Motor neuron (in vitro differentiated cells): Measurements from ENCODE around the gene MARVELD3. TPM values are rescaled to one million over a fixed set of nuclear protein-coding genes. Genes with fewer than 3 reads are reported as not detected.
"Not testable (repeated sequence)": the region's sequence is repeated elsewhere in the genome, so short reads cannot be mapped to it uniquely, and the experiment has no call there.

Experiments used
- ATAC-seq, 8 experiments: fragments of 200-7000 bp; cut with Tn5 transposase; replicated peaks in 6 of 8; 2 replicates each; pipeline ENCODE4 v1.8.0; 2021; ENCODE audit warnings: mild to moderate bottlenecking in 8 of 8, moderate library complexity in 8 of 8
- H3K27ac ChIP-seq, 2 donors: fragments of 250-450 bp; sonication (Bioruptor Pico); 2 replicates each; pipeline ENCODE4 v1.9.0; 2021; ENCODE audit warnings: antibody characterized with exemption in 2 of 2, mild to moderate bottlenecking in 2 of 2, moderate library complexity in 1 of 2
- H3K4me1 ChIP-seq, 2 donors: fragments of 250-450 bp; sonication (Bioruptor Pico); replicated peaks in 1 of 2; 2 replicates each; pipeline ENCODE4 v1.6.1; 2021; ENCODE audit warnings: antibody characterized with exemption in 2 of 2, mild to moderate bottlenecking in 2 of 2, moderate library complexity in 1 of 2
- H3K4me3 ChIP-seq, 5 donors: fragments of 250-450 bp; sonication (Bioruptor Pico); 2 replicates each; pipeline ENCODE4 v1.9.0; 2021; ENCODE audit warnings: antibody characterized with exemption in 5 of 5, mild to moderate bottlenecking in 5 of 5, moderate library complexity in 4 of 5
- WGBS, 10 experiments: fragments of 450-650 bp; shearing (Covaris generic); methylation state at CpG; one replicate each; pipeline ENCODE4 v1.0.0; 2022; 5-methylcytosine and 5-hydroxymethylcytosine counted together
- in situ Hi-C, 9 experiments: fragments of 400-800 bp; cut with MboI; loops; one replicate each; pipeline ENCODE4 v1.15.0; 2021; ENCODE audit warnings: low sequenced_read_pairs in 9 of 9, low pct_unique_long_range_greater_than_20kb in 2 of 9; ENCODE audit not compliant: unreplicated experiment in 9 of 9
- total RNA-seq, 8 experiments: library from RNA; unstranded; fragments of 300-600 nt; gene quantifications; 2 replicates each; pipeline versions ENCODE4 v1.2.3 to v1.2.4, GENCODE V29; 2022

MARVELD3 gene
- total RNA-seq, 8 experiments from 2014 or later, result 0.27 to 1.4 (median 0.59) TPM

GRCh38 chr16:71598426-71598825 is 27.6 kb upstream of the MARVELD3 start:
- H3K4me1 ChIP-seq, H3K4me3 ChIP-seq, ATAC-seq, H3K27ac ChIP-seq, in situ Hi-C loops: not testable (repeated sequence)
- WGBS, 10 experiments, result 44 to 90% (median 67%) methylated on average over 1 to 2 of the region's 2 CpGs; no CpG with 5 or more reads in 3 of the 10 experiments

GRCh38 chr16:71600822-71601221 is 25.2 kb upstream of the MARVELD3 start:
- H3K4me1 ChIP-seq, result no peaks in the 10 kb centered on the region
- ATAC-seq, result no peak
- in situ Hi-C loops, result loop anchor here in 4 of 9 experiments (25.0 kb wide), 2 partner anchors 164 to 189 kb away; partner anchors contain the start of gene TLE7 (in 1 of the 4)
- H3K27ac ChIP-seq, result no peak overlapping the region
- 0 to 80% (median 59%) methylated on average over 1 to 7 of the region's 8 CpGs; no CpG with 5 or more reads in 3 of the 10 experiments for WGBS, 10 experiments
- H3K4me3 ChIP-seq, result no peak overlapping the region

GRCh38 chr16:71609066-71609465 is 16.9 kb upstream of the MARVELD3 start:
- in situ Hi-C loops, result loop anchor here in 4 of 9 experiments (25.0 kb wide), 2 partner anchors 172 to 197 kb away; partner anchors contain the start of gene TLE7 (in 1 of the 4)
- no peak for ATAC-seq
- 0 to 83% (median 50%) methylated on average over 1 to 2 of the region's 2 CpGs; no CpG with 5 or more reads in 3 of the 10 experiments for WGBS, 10 experiments

DNA sequence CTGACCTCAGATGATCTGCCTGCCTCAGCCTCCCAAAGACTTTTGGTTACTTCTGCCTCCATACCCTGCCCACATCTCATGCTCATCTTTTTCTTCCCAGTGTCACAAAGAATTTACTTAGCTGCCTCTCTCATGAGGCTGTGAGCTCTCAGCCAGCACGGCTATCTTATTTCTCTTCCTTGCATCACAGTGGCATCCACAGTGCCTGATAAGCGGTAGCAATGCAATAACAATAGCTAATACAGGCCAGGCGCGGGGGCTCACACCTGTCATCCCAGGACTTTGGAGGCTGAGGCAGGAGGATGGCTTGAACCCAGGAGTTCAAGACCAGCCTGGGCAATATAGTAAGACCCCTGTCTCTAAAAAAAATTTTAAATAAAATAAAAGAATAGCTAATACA is 15.5 kb upstream of the MARVELD3 start:
- 20 to 93% (median 79%) methylated on average over 1 to 4 of the region's 4 CpGs; no CpG with 5 or more reads in 3 of the 10 experiments for WGBS, 10 experiments
- in situ Hi-C loops, result loop anchor here in 4 of 9 experiments (25.0 kb wide), 2 partner anchors 173 to 198 kb away; partner anchors contain the start of gene TLE7 (in 1 of the 4)
- no peak overlapping the region for H3K4me3 ChIP-seq
- H3K27ac ChIP-seq, result no peak overlapping the region
- no peak for ATAC-seq
- no peaks in the 10 kb centered on the region for H3K4me1 ChIP-seq

More at GRCh38 chr16:71609066-71609465, 16.9 kb upstream of the MARVELD3 start:
- H3K27ac ChIP-seq, result no peak overlapping the region
- H3K4me1 ChIP-seq, result no peaks in the 10 kb centered on the region
- H3K4me3 ChIP-seq, result no peak overlapping the region

DNA sequence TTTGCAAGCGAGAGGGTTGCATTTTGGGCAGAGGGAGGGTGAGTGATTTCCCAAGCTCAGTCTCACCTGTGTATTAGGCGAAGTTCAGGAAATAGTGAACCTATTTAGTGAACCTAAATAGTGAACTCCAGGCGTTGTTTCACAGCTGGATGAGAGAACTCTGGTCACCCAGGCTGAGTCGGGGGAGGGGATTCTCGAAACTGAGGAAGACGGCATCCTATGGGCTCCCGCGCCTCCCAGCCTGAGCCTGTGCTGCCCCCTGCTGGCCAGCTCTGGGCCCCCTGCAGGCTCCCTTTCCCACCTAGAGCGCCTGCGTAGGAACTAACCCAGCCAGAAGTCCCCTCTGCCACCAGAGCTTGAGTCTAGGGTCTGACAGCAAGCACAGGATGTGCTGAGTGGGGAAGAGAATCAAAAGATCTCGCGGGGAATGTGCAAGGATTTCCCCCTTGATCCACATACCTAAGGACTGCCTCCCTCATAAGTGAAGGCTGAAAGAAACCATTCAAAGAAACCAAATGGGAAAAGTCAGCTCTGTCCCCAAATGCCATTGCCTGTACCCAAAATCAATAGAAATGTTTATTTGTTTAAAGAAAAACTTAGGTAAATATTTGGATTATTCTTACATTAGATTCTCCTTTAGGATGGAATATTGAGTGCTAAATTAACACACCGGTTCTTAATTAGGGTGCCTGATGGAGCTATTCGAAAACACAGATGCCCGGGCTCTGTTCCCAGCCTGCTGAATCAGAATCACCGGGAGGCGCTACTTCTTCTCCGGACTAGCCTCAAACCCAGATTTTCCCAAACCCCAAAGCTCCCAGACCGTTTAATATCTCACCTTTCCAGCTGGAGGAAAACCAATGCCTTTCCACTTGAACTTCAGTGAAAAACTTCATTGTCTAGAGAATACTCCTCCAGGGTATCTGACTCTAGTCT is 14.8 kb upstream of the MARVELD3 start:
- Histone ChIP-seq H3K27ac (no peak overlapping the region), H3K4me3 (no peak overlapping the region), H3K4me1 (no peaks in the 10 kb centered on the region)
- 0 to 49% (median 33%) methylated on average over 3 to 16 of the region's 19 CpGs; no CpG with 5 or more reads in 1 of the 10 experiments for WGBS, 10 experiments
- in situ Hi-C loops, result loop anchor here in 4 of 9 experiments (25.0 kb wide), 2 partner anchors 174 to 199 kb away; partner anchors contain the start of gene TLE7 (in 1 of the 4)
- ATAC-seq, result peak; percentile 94 to 100 (median 98)

- H3K27ac ChIP-seq, H3K4me3 ChIP-seq, H3K4me1 ChIP-seq, ATAC-seq: not testable (repeated sequence)
- WGBS, 10 experiments, result 10 to 100% (median 67%) methylated on average over 1 to 3 of the region's 8 CpGs; no CpG with 5 or more reads in 5 of the 10 experiments
- in situ Hi-C loops, result loop anchor here in 4 of 9 experiments (25.0 kb wide), 2 partner anchors 178 to 203 kb away; partner anchors contain the start of gene TLE7 (in 1 of the 4)
Measured at GRCh38 chr16:71614956-71615355, 11.0 kb upstream of the MARVELD3 start.

GRCh38 chr16:71618429-71618828 is 7.6 kb upstream of the MARVELD3 start:
- no peak for ATAC-seq
- WGBS, 10 experiments, result 17 to 73% (median 58%) methylated on average over 1 to 4 of the region's 4 CpGs; no CpG with 5 or more reads in 3 of the 10 experiments
- in situ Hi-C loops, result loop anchor here in 4 of 9 experiments (25.0 kb wide), 2 partner anchors 181 to 206 kb away; partner anchors contain the start of gene TLE7 (in 1 of the 4)

DNA sequence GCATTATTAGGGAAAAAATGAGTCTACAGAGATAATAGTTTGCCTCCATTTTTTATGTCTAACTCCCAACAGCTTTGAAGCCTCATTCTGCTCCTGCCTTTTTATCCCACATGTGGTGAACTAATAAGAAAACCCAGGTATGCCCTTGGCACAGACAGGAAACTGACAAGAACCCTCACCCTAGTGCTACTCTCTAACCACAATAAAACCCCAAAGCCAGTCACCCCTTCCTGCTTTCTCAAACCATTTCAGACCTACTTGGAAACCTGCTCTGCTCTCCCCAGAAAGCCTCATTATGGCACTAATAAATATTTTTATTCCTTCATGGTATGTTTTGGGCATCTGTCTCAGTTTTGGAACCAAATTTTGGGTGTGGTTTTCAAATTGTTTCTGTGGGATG is 3.9 kb upstream of the MARVELD3 start:
- no peak overlapping the region for H3K27ac ChIP-seq
- no peaks in the 10 kb centered on the region for H3K4me1 ChIP-seq
- no peak overlapping the region for H3K4me3 ChIP-seq
- in situ Hi-C loops, result loop anchor here in 4 of 9 experiments (25.0 kb wide), 2 partner anchors 185 to 210 kb away; partner anchors contain the start of gene TLE7 (in 1 of the 4)
- ATAC-seq, result no peak

More at GRCh38 chr16:71618429-71618828, 7.6 kb upstream of the MARVELD3 start:
- no peaks in the 10 kb centered on the region for H3K4me1 ChIP-seq
- H3K4me3 ChIP-seq, result no peak overlapping the region
- no peak overlapping the region for H3K27ac ChIP-seq

GRCh38 chr16:71623597-71623996 is 2.4 kb upstream of the MARVELD3 start:
- Histone ChIP-seq H3K4me1 (no peaks in the 10 kb centered on the region), H3K27ac (no peak overlapping the region), H3K4me3 (no peak overlapping the region)
- no peak for ATAC-seq
- in situ Hi-C loops, result loop anchor here in 4 of 9 experiments (25.0 kb wide), 2 partner anchors 186 to 211 kb away; partner anchors contain the start of gene TLE7 (in 1 of the 4)
- WGBS, 10 experiments, result 19 to 100% (median 76%) methylated on average over 1 to 3 of the region's 3 CpGs; no CpG with 5 or more reads in 1 of the 10 experiments

GRCh38 chr16:71625113-71625850 is 702 bp upstream of the MARVELD3 start:
- no peaks in the 10 kb centered on the region for H3K4me1 ChIP-seq
- no peak overlapping the region for H3K27ac ChIP-seq
- H3K4me3 ChIP-seq, result no peak overlapping the region
- in situ Hi-C loops, result no loop called here
- ATAC-seq, result no peak
- 100% methylated on average over 1 of the region's 7 CpGs; no CpG with 5 or more reads in 8 of the 10 experiments for WGBS, 10 experiments

DNA sequence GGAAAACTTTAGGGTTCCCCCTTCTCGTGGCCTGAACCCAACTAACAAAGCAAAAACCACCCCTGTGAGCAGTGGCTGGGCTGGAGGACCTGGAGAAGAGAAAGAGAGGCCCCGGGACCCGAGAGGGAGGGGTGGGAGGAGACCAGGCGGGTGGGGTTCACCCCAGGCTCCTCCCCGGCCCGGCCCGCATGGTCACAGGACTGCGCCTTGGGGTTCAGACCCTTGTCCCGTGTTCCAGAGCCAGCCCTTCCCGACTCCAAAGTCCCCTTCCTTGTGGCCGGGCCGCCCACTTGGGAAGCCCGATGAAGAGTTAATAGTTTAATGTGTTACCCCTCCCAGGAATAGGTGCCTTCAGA is 852 bp downstream of the MARVELD3 start:
- Histone ChIP-seq H3K27ac (no peak overlapping the region), H3K4me3 (peak overlapping the region in 1 of 5 donors; percentile 37), H3K4me1 (no peaks in the 10 kb centered on the region)
- in situ Hi-C loops, result no loop called here
- 0% methylated on average over 1 of the region's 13 CpGs; no CpG with 5 or more reads in 9 of the 10 experiments for WGBS, 10 experiments
- peak in 3 of 8 experiments; percentile 32 to 58 (median 43) for ATAC-seq

DNA sequence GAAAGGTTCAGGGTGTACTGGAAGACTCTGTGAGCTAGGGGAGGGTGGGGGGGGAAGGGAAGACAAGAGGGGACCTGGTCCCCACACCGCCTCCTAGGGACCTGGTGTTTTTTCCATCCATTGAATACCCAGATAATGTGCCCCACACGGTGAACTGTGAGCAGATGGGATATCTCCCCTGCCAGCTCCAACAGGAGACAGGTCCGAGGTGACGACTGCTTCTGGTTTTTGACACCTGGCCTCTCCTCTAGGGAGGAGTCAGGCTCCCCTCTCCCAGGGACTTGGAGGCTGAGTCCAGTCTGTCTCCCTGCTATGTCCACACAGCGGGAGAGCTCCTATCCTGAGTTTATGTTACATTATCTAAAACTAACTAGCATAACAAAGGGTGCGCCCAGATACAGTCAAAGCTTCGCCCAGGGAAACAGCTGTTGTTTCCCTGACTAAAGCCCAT is 1.8 kb downstream of the MARVELD3 start:
- H3K27ac ChIP-seq, result no peak overlapping the region
- no peaks in the 10 kb centered on the region for H3K4me1 ChIP-seq
- 60 to 86% (median 73%) methylated on average over 1 to 3 of the region's 7 CpGs; no CpG with 5 or more reads in 5 of the 10 experiments for WGBS, 10 experiments
- H3K4me3 ChIP-seq, result no peak overlapping the region
- in situ Hi-C loops, result no loop called here
- peak in 2 of 8 experiments; percentile 39 to 50 for ATAC-seq
